H1 (cell line): ENCODE results near the gene CST9L. TPM values are rescaled to one million over a fixed set of nuclear protein-coding genes. Genes with fewer than 3 reads are reported as not detected.

Experiments
- KDM5A ChIP-seq: fragments of 200-600 bp; IDR thresholded peaks from 2 replicates; pipeline ENCODE4 v1.7.1; 2012; ENCODE audit warnings: mild to moderate bottlenecking, low read length, inconsistent platforms, mixed read lengths
- SP4 ChIP-seq: IDR thresholded peaks from 2 replicates; pipeline ENCODE4 v1.6.1; 2012; ENCODE audit warnings: low read length, inconsistent platforms
- TCF12 ChIP-seq: IDR thresholded peaks from 2 replicates; pipeline ENCODE4 v1.6.1; 2011; ENCODE audit warnings: low read depth, mild to moderate bottlenecking, low read length
- polyA plus RNA-seq, 7 experiments: library from polyadenylated mRNA; depleted of rRNA in 3 of 7; stranded (reverse) in 5 of 7; unstranded in 2 of 7; fragments of >200 nt in 5 of 7; fragments of 200-250 nt in 2 of 7; gene quantifications; 1 replicate in 5 of 7; 2 replicates in 1 of 7; 4 replicates in 1 of 7; pipeline versions ENCODE4 v1.2.1 to v1.2.3, GENCODE V29; 2011 to 2013; ENCODE audit warnings: missing spikeins in 2 of 7, mixed read lengths in 2 of 7
- total RNA-seq: library from RNA; stranded (reverse); fragmentation: NEBNext Ultra II Directional; extraction: Animal tissue kit (Norgen Biotek cat#: 25700); gene quantifications from 2 replicates; pipeline ENCODE4 v1.2.1, GENCODE V29; 2021
- TF ChIP-seq, protein P1 (sequence below): fragments of 300-600 bp; sonication (generic); IDR thresholded peaks from 2 replicates; pipeline ENCODE4 v1.7.1; 2012; ENCODE audit warnings: low read length, moderate library complexity, mild to moderate bottlenecking, inconsistent platforms; ENCODE audit not compliant: insufficient replicate concordance

The CST9L gene
- total and polyA plus RNA-seq, 2 of the 8 experiments (the other 6 are each of a cell fraction or from before 2014, with no cell fraction given) = not detected

GRCh38 chr20:23519556-23519955 is 48.7 kb downstream of the CST9L start (continued):
- TF ChIP-seq, protein P1, sequence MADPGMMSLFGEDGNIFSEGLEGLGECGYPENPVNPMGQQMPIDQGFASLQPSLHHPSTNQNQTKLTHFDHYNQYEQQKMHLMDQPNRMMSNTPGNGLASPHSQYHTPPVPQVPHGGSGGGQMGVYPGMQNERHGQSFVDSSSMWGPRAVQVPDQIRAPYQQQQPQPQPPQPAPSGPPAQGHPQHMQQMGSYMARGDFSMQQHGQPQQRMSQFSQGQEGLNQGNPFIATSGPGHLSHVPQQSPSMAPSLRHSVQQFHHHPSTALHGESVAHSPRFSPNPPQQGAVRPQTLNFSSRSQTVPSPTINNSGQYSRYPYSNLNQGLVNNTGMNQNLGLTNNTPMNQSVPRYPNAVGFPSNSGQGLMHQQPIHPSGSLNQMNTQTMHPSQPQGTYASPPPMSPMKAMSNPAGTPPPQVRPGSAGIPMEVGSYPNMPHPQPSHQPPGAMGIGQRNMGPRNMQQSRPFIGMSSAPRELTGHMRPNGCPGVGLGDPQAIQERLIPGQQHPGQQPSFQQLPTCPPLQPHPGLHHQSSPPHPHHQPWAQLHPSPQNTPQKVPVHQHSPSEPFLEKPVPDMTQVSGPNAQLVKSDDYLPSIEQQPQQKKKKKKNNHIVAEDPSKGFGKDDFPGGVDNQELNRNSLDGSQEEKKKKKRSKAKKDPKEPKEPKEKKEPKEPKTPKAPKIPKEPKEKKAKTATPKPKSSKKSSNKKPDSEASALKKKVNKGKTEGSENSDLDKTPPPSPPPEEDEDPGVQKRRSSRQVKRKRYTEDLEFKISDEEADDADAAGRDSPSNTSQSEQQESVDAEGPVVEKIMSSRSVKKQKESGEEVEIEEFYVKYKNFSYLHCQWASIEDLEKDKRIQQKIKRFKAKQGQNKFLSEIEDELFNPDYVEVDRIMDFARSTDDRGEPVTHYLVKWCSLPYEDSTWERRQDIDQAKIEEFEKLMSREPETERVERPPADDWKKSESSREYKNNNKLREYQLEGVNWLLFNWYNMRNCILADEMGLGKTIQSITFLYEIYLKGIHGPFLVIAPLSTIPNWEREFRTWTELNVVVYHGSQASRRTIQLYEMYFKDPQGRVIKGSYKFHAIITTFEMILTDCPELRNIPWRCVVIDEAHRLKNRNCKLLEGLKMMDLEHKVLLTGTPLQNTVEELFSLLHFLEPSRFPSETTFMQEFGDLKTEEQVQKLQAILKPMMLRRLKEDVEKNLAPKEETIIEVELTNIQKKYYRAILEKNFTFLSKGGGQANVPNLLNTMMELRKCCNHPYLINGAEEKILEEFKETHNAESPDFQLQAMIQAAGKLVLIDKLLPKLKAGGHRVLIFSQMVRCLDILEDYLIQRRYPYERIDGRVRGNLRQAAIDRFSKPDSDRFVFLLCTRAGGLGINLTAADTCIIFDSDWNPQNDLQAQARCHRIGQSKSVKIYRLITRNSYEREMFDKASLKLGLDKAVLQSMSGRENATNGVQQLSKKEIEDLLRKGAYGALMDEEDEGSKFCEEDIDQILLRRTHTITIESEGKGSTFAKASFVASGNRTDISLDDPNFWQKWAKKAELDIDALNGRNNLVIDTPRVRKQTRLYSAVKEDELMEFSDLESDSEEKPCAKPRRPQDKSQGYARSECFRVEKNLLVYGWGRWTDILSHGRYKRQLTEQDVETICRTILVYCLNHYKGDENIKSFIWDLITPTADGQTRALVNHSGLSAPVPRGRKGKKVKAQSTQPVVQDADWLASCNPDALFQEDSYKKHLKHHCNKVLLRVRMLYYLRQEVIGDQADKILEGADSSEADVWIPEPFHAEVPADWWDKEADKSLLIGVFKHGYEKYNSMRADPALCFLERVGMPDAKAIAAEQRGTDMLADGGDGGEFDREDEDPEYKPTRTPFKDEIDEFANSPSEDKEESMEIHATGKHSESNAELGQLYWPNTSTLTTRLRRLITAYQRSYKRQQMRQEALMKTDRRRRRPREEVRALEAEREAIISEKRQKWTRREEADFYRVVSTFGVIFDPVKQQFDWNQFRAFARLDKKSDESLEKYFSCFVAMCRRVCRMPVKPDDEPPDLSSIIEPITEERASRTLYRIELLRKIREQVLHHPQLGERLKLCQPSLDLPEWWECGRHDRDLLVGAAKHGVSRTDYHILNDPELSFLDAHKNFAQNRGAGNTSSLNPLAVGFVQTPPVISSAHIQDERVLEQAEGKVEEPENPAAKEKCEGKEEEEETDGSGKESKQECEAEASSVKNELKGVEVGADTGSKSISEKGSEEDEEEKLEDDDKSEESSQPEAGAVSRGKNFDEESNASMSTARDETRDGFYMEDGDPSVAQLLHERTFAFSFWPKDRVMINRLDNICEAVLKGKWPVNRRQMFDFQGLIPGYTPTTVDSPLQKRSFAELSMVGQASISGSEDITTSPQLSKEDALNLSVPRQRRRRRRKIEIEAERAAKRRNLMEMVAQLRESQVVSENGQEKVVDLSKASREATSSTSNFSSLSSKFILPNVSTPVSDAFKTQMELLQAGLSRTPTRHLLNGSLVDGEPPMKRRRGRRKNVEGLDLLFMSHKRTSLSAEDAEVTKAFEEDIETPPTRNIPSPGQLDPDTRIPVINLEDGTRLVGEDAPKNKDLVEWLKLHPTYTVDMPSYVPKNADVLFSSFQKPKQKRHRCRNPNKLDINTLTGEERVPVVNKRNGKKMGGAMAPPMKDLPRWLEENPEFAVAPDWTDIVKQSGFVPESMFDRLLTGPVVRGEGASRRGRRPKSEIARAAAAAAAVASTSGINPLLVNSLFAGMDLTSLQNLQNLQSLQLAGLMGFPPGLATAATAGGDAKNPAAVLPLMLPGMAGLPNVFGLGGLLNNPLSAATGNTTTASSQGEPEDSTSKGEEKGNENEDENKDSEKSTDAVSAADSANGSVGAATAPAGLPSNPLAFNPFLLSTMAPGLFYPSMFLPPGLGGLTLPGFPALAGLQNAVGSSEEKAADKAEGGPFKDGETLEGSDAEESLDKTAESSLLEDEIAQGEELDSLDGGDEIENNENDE = no peak
- TF ChIP-seq KDM5A = no peak
- TF ChIP-seq SP4 = no peak
- no peak for TF ChIP-seq TCF12
- TF ChIP-seq, all 59 proteins: peak for 0
